Stimulated activated memory B cell treated with anti-CD40 and anti-IgM and Interleukin-4, amounts not matched to agents 10 μg/mL and 1 μg/mL and 100 μg/mL, for 72 hours (primary cell): Measurements from ENCODE around the gene CIDEC.
"Not testable (repeated sequence)": the region's sequence is repeated elsewhere in the genome, so short reads cannot be mapped to it uniquely, and the experiment has no call there.

Source experiments
- ATAC-seq: fragments of 150-1000 bp; cut with Tn5 transposase; 2 replicates; pipeline ENCODE4 v1.10.0; 2021
- H3K27ac Mint-ChIP-seq: one replicate; pipeline ENCODE4 v1.8.0; 2022; ENCODE audit warnings: mild to moderate bottlenecking, mixed read lengths
- H3K27me3 Mint-ChIP-seq: one replicate; pipeline ENCODE4 v1.8.0; 2022; ENCODE audit warnings: mixed read lengths
- H3K36me3 Mint-ChIP-seq: one replicate; pipeline ENCODE4 v1.8.0; 2022; ENCODE audit warnings: mixed read lengths
- H3K4me1 Mint-ChIP-seq: one replicate; pipeline ENCODE4 v1.8.0; 2022; ENCODE audit warnings: mixed read lengths
- H3K4me3 Mint-ChIP-seq: one replicate; pipeline ENCODE4 v1.8.0; 2022; ENCODE audit warnings: mild to moderate bottlenecking, moderate library complexity, mixed read lengths
- H3K9me3 Mint-ChIP-seq: one replicate; pipeline ENCODE4 v1.8.0; 2022; ENCODE audit warnings: mixed read lengths

Gene CIDEC

GRCh38 chr3:9851383-9851782 is 28.7 kb downstream of the CIDEC start:
- ATAC-seq, H3K4me3 Mint-ChIP-seq, H3K9me3 Mint-ChIP-seq, H3K4me1 Mint-ChIP-seq, H3K27ac Mint-ChIP-seq, H3K27me3 Mint-ChIP-seq, H3K36me3 Mint-ChIP-seq: not testable (repeated sequence)

GRCh38 chr3:9848860-9849259 is 31.2 kb downstream of the CIDEC start:
- H3K27ac Mint-ChIP-seq, H3K4me3 Mint-ChIP-seq, H3K9me3 Mint-ChIP-seq, H3K4me1 Mint-ChIP-seq, ATAC-seq, H3K27me3 Mint-ChIP-seq, H3K36me3 Mint-ChIP-seq: not testable (repeated sequence)

DNA sequence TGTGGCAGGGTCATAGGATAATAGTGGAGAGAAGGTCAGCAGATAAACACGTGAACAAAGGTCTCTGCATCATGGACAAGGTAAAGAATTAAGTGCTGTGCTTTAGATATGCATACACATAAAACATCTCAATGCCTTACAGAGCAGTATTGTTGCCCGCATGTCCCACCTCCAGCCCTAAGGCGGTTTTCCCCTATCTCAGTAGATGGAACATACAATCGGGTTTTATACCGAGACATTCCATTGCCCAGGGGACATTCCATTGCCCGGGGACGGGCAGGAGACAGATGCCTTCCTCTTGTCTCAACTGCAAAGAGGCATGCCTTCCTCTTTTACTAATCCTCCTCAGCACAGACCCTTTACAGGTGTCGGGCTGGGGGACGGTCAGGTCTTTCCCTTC is 32.2 kb downstream of the CIDEC start:
- not testable (repeated sequence) for H3K27me3 Mint-ChIP-seq, ATAC-seq, H3K27ac Mint-ChIP-seq, H3K9me3 Mint-ChIP-seq, H3K4me3 Mint-ChIP-seq, H3K36me3 Mint-ChIP-seq
- H3K4me1 Mint-ChIP-seq, result peaks cover 18% of the 10 kb centered on the region

- peak overlapping the region; percentile 24 for H3K27ac Mint-ChIP-seq
- no peaks in the 10 kb centered on the region for H3K9me3 Mint-ChIP-seq
- no peaks in the 10 kb centered on the region for H3K27me3 Mint-ChIP-seq
- no peak overlapping the region for H3K4me3 Mint-ChIP-seq
- ATAC-seq, result no peak
- H3K4me1 Mint-ChIP-seq, result peaks cover 26% of the 10 kb centered on the region
- peaks cover 6% of the 10 kb centered on the region for H3K36me3 Mint-ChIP-seq
Observed at GRCh38 chr3:9846931-9847488, 33.0 kb downstream of the CIDEC start.

- Mint-ChIP-seq H3K36me3 (peaks cover 14% of the 10 kb centered on the region), H3K4me1 (peaks cover 30% of the 10 kb centered on the region), H3K4me3 (no peak overlapping the region), H3K27me3 (no peaks in the 10 kb centered on the region), H3K27ac (peak overlapping the region; percentile 24), H3K9me3 (no peaks in the 10 kb centered on the region)
- no peak for ATAC-seq
Observed at GRCh38 chr3:9846231-9846630, 33.8 kb downstream of the CIDEC start.

DNA sequence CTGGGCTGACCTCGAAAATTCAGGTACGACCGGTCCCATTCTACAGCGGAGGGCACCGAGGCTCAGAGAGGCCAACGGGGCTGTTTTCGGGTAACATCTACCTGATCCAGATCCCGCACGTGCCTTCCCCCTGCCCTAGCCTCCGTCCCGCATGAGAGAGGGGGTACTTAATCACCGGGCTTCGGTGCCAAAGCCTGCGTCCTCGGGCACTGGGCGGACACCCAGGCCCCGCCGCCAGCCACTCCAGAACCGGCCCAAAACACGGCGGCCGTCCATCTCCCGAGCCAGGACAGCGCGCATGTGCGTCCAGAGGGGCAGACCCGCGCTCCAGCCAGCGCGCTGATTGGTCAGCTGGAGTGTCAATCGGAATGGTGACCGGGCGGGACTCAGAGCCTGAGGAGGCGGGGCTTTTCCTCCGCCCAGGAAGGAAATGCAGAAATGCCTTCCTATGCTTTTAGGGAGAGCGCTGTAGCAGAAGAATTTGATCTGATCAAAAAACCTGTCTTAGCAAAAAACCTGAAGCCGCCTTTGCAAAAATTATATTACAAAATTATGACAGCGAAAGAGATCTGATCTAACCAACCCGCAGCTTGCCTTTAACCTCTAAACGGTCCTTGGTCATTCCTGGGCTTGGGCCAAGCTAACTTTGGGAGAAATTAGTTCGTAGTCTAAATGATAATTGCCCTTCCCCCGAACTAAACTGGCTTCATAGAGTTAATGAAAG is 36.2 kb downstream of the CIDEC start, which contains the start of gene RPUSD3:
TSS of gene RPUSD3 (minus strand) at position 294 of the 724 bp plus-strand sequence. CDS start at position 276, 18 bp downstream.
- H3K27ac Mint-ChIP-seq, result peak within 1 kb of the TSS; percentile 90
- no peaks in the 10 kb centered on the region for H3K9me3 Mint-ChIP-seq
- ATAC-seq, result peak; percentile 99
- peaks cover 30% of the 10 kb centered on the region for H3K4me1 Mint-ChIP-seq
- peaks cover 35% of the 10 kb centered on the region for H3K36me3 Mint-ChIP-seq
- H3K4me3 Mint-ChIP-seq, result peak within 1 kb of the TSS; percentile 93
- no peaks in the 10 kb centered on the region for H3K27me3 Mint-ChIP-seq

GRCh38 chr3:9841015-9841414 is 39.0 kb downstream of the CIDEC start:
- Mint-ChIP-seq H3K27ac (no peak overlapping the region), H3K4me1 (peaks cover 30% of the 10 kb centered on the region), H3K27me3 (no peaks in the 10 kb centered on the region), H3K36me3 (peaks cover 54% of the 10 kb centered on the region), H3K9me3 (no peaks in the 10 kb centered on the region), H3K4me3 (no peak overlapping the region)
- ATAC-seq, result no peak

GRCh38 chr3:9838856-9839255 is 41.2 kb downstream of the CIDEC start:
- Mint-ChIP-seq H3K4me3 (no peak overlapping the region), H3K4me1 (peaks cover 22% of the 10 kb centered on the region), H3K27me3 (no peaks in the 10 kb centered on the region), H3K36me3 (peaks cover 74% of the 10 kb centered on the region), H3K9me3 (no peaks in the 10 kb centered on the region), H3K27ac (no peak overlapping the region)
- no peak for ATAC-seq

GRCh38 chr3:9837701-9838582 is 42.1 kb downstream of the CIDEC start:
- peaks cover 12% of the 10 kb centered on the region for H3K4me1 Mint-ChIP-seq
- no peaks in the 10 kb centered on the region for H3K9me3 Mint-ChIP-seq
- H3K4me3 Mint-ChIP-seq, result no peak overlapping the region
- H3K27me3 Mint-ChIP-seq, result no peaks in the 10 kb centered on the region
- no peak overlapping the region for H3K27ac Mint-ChIP-seq
- H3K36me3 Mint-ChIP-seq, result peaks cover 80% of the 10 kb centered on the region
- ATAC-seq, result no peak

GRCh38 chr3:9834520-9835380 is 45.3 kb downstream of the CIDEC start:
- no peak overlapping the region for H3K4me3 Mint-ChIP-seq
- H3K27me3 Mint-ChIP-seq, result no peaks in the 10 kb centered on the region
- H3K4me1 Mint-ChIP-seq, result no peaks in the 10 kb centered on the region
- ATAC-seq, result no peak
- H3K36me3 Mint-ChIP-seq, result peaks cover 63% of the 10 kb centered on the region
- no peak overlapping the region for H3K27ac Mint-ChIP-seq
- no peaks in the 10 kb centered on the region for H3K9me3 Mint-ChIP-seq

GRCh38 chr3:9833078-9833477 is 47.0 kb downstream of the CIDEC start:
- no peak for ATAC-seq
- Mint-ChIP-seq H3K27ac (no peak overlapping the region), H3K36me3 (peaks cover 50% of the 10 kb centered on the region), H3K9me3 (no peaks in the 10 kb centered on the region), H3K4me1 (no peaks in the 10 kb centered on the region), H3K4me3 (no peak overlapping the region), H3K27me3 (no peaks in the 10 kb centered on the region)

DNA sequence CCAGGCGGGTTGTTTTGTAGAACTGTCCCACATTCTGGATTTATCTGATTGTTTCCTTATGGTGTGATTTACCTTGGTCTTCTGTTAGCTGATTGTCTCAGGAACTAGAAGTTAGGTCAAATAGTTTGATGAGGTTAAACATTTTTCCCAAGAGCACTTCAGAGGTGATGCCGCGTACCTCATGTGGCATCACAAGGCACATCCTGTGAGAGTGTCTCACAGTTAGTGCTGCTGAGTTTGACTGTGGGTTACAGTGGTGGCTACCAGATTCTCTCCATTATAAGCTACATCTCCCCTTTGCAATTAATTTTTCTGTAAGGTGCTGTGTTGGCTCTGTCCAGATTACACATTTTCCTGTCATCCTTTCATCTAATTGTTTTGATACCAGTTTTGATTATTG is 48.8 kb downstream of the CIDEC start:
- Mint-ChIP-seq H3K27me3 (no peaks in the 10 kb centered on the region), H3K36me3 (peaks cover 49% of the 10 kb centered on the region), H3K27ac (no peak overlapping the region), H3K4me1 (peaks cover 7% of the 10 kb centered on the region), H3K9me3 (no peaks in the 10 kb centered on the region), H3K4me3 (no peak overlapping the region)
- no peak for ATAC-seq

DNA sequence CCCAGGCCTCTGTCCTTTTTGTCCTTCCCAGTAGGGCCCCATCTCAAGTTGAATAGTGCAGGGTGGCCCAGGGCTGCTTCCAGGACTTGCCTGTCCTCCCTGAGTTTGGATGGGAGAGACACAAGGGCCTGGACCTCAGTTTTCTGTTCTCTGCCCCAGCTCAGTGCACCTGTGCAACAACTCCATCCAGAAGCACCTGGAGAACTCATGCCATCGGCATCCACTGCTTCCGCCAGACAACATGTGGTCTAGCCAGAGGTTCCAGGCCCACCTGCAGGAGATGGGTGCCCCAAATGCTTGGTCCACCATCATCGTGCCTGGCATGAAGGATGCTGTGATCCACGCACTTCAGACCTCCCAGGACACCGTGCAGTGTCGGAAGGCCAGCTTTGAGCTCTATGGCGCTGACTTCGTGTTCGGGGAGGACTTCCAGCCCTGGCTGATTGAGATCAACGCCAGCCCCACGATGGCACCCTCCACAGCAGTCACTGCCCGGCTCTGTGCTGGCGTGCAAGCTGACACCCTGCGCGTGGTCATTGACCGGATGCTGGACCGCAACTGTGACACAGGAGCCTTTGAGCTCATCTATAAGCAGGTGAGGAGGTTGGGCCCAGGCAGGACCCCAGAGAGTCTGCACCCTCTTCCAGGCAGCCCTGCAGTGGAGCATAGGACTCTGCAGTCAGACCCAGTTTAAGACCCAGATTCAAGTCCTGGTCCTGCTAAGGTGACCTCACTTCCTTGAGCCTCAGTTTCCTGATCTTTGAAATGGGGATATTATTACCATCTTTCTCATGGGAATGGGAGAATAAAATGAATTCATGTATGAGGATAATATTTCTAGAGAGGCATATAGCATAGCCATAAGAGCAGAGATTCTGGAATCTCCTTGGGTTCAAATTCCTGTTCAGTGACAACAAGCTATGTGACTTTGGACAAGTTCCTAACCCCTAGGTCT is 51.0 kb downstream of the CIDEC start:
- Mint-ChIP-seq H3K4me3 (no peak overlapping the region), H3K4me1 (peaks cover 7% of the 10 kb centered on the region), H3K27ac (no peak overlapping the region), H3K36me3 (peaks cover 28% of the 10 kb centered on the region), H3K9me3 (no peaks in the 10 kb centered on the region), H3K27me3 (no peaks in the 10 kb centered on the region)
- no peak for ATAC-seq
